GM21529 (cell line): ENCODE data around the gene SLC30A4.
"Not testable (repeated sequence)": the region's sequence is repeated elsewhere in the genome, so short reads cannot be mapped to it uniquely, and the experiment has no call there.

Experiments
- ATAC-seq: cut with Tn5 transposase; IDR thresholded peaks from one replicate; pipeline ENCODE4 v1.9.1; 2021; ENCODE audit not compliant: unreplicated experiment

The SLC30A4 gene, protein sequence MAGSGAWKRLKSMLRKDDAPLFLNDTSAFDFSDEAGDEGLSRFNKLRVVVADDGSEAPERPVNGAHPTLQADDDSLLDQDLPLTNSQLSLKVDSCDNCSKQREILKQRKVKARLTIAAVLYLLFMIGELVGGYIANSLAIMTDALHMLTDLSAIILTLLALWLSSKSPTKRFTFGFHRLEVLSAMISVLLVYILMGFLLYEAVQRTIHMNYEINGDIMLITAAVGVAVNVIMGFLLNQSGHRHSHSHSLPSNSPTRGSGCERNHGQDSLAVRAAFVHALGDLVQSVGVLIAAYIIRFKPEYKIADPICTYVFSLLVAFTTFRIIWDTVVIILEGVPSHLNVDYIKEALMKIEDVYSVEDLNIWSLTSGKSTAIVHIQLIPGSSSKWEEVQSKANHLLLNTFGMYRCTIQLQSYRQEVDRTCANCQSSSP

DNA sequence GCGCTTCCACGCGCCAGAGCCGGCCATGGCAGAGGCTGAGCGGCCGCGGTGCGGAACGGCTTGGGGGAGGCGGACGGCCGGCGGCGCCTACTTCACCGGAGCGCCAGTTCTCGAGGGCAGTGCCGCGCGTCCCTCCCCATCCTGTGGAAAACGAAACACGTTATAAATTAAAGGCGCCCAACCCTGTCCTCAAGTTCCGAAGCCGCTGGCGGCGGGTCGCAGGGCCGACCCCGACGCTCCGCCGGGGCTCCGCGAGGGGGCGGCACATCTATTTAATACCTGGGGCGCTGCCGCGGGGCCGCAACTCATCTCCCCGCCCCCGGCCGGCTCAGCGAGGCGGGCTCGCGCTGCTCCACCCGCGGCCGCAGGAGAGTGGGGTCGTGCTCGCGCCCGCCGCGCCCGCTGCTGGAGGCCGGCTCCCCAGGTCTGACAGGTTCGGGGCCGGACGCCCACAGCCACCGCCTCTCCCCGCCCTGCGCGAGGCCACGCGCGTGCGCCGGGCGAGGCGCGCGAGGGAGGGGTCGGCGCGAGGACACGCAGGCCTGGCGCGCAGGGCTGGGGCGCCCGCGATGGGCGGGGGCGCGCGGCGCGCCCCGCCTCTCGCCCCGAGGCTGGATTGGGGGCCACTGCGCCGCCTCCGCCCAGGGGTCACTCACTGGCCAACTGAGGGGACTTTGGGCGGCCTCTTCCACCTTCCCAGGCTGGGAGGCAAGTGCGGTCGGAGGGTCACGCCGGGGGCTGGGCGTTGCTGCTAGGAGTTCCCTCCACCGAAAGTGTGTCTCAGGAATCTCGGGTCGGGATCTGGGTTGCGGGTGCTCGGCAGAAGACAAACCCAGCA lies at the start of gene SLC30A4:
Gene SLC30A4 (minus strand): TSS at position 428 of the 838 bp plus-strand sequence. CDS start 401 bp downstream, at position 27.
- ATAC-seq = peak; percentile 71

DNA sequence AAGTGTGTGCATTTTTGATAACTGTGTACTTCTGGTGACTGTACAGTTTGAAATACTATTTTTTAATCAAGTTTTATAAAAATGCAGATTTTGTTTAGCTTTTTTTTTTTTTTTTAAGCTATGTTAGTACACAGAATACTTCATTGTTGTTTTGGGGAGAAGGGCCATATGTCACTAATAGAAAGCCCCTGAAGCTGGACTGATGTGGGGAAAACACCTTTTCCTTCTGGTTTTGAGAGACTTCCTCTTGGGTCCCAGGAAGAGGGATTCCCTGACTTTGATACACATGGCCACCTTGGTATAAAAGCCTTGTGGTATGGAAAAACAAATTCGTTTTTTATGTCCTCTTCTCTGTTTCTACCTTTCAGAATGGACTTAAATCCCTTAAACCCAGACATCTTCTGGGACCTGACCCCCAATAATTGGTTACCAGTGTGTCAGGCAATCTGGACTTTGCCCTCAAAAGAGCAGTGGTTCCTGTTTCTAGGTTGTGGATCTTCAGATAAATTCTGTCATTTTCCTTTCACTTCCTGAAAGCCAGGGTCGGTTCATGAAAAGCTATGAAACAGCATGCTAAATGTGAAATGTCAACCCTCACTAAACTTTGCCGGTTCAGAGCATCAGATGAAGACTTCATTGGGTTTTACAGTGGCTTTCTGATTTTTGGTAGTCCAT lies 33.5 kb upstream of the SLC30A4 start:
- ATAC-seq = no peak

DNA sequence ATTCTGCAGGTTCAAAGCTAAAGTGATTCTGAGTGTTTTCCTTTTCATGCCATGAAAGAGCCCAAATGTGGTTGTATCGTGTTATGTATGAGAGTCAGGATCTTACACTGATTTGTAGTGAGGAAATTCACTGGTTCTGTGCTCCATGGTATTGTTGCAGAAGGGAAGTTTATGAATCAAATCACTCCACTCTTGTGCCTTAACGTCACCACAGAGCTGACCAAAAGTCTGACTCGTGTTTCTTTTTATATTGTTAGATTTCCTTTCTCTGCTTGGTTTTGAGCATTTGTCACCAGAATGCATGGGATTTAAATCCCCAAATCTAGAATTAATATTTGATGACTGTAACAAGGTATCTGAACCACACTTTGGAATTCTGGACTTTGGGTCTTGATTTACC lies 29.1 kb upstream of the SLC30A4 start:
- no peak for ATAC-seq

DNA sequence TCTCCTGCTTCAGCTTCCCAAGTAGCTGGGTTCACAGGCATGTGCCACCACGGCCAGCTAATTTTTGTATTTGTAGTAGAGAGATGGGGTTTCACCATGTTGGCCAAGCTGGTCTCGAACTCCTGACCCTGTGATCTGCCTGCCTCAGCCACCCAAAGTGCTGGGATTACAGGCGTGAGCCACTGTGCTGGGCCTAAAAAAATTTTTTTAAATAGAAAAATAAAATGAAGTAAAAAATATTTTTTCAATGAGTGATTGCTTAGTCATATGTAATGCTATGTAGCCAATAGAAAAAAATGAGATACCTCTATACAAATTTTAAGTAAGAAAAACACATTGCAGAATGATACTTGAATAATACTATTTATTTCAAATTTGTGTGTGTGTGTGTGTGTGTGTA lies 27.9 kb upstream of the SLC30A4 start:
- no peak for ATAC-seq

DNA sequence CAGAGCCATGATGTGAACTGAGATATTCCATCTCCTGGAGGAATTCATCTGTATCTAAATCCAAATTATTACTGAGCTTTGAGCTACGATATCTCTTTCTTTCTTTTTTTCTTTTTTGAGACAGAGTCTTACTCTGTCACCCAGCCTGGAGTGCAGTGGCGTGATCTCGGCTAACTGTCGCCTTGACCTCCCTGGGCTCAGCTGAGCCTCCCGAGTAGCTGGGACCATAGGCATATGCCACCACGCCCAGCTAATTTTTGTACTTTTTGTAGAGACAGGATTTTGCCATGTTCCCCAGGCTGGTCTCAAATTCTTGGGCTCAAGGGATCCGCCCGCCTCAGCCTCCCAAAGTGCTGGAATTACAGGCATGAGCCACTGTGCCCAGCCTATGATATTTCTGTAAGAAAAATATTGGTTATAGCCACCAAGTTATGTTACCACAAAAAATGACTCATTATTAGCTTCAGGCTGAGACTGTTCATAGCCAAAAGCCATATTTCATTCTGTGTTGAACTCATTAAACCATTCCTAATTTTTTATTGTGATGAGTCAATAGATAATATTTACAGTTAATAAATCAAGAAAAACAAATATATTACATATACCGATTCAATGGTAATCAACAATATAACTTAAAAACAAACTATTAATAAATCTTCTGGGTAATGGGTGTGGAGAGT lies 27.1 kb upstream of the SLC30A4 start:
- ATAC-seq = no peak

DNA sequence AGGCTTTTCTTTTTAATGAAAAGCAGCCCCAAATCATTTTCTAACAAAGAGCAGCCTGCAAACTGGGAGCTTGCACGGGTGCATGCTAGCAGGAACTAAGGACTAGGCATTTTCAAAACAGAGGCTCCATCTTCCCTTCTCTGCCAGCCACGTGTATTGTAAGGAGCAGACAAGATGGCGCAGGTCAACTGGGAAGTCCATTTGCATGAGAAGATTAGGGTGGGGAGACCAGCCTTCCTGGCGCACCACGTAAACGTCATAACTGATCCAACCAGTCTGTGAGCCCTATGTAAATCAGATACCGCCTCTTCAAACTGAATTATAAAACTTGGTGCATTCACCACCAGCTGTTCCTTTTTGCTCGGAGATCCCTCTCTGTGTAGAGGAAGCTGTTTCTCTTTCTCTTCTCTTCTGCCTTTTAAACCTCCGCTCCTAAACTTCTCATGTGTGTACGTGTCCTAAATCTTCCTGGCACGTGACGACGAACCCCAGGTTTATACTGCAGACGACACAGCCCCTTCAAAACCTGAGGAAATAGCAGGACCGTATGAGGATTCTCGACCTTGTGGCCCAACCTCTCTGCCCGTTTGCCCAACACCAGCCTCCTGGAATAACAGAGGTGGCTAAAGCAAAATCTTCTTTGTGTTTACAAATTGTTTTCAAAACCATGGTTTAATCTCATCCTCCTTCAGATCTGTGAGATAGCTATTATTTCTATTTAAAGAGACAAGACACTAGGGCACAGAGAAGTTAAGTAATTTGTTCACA lies 26.4 kb upstream of the SLC30A4 start:
- no peak for ATAC-seq

DNA sequence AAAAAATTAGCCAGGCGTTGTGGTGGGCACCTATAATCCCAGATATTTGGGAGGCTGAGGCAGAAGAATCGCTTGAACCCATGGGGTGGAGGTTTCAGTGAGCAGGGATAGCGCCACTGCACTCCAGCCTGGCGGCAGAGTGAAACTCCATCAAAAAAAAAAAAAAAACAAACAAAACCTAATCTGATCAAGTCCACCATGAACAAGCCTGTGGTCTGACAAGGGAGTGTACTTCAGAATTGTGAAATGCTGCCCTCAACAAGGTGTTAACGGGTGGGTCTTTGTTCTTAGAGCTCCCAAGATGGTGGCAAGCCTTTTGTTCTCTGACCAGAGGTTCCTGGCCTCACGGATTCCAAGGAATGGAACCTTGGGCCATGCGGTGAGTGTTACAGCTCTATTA lies 24.2 kb upstream of the SLC30A4 start:
- no peak for ATAC-seq

DNA sequence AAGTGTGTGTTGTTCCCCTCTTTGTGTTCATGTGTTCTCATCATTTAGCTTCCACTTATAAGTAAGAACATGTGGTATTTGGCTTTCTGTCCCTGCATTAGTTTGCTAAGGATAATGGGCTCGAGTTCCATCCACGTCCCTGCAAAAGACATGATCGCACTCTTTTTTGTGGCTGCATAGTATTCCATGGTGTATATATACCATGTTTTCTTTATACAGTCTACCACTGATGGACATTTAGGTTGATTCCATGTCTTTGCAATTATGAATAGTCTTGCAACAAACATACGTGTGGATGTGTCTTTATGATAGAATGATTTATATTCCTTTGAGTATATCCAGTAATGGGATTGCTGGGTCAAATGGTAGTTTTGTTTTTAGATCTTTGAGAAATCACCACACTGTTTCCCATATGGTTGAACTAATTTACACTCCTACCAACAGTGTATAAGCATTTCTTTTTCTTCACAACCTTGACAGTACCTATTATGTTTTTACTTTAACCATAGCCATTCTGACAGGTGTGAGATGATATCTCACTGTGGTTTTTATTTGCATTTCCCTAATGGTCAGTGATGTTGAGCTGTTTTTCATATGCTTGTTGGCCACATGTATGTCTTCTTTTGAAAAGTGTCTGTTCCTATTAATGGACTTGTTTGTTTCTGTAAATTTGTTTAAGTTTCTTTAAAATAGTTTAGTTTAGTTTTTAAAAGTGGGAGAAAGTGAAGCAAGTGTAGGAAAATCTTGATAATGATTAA lies 21.9 kb upstream of the SLC30A4 start:
- no peak for ATAC-seq

DNA sequence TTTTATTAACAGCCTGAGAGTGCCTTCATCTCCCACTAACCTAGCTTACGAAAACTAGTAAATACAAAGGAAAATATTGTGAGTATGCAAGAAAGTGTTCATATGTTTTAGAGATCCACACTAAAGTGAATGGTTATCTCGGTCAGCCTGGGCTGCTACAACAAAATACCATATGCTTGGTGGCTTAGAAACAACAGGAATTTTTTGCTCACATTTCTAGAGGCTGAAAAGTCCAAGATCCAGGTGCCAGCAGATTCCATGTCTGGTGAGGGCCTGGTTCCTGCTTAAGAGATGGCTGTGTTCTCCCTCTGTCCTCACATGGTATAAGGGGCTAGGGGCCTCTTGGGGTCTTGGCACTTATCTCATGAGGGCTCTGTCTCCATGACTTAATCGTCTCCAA lies 20.5 kb upstream of the SLC30A4 start:
- no peak for ATAC-seq

DNA sequence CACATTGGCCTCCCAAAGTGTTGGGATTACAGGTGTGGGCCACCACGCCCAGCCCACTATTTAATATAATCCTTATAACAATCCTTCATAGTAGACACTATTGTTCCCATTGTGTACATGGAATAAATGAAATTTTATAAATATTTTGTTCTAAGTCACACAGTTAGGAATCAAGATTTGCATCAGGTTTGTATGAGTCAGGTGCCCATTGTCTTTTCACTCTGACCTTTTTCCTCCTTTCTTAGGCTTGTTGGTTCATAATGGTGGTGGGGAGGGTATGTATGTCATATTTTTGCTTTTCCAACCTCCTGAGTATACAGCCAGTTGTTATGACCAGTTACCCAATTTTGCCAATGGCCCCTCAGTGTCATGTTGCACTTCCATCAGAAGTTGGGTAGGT lies 18.0 kb upstream of the SLC30A4 start:
- no peak for ATAC-seq

DNA sequence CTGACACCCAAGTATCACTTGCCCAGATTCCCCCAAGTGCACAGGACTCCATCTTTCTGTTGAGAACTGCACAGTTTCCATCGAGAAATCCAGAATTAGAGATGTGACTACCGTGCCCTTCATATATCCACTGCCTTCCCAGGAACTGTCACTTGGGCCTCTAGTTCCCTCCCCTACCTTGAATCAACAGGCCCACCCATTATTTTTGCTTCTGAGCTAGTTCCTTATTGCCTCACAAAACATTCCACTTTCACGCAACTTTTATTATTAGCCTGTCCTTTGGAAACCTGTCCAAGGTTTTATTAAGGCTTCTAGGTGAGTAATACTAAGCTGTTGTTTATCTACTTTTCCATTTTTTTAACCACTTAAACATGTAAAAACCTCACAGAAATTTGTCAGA lies 17.1 kb upstream of the SLC30A4 start:
- ATAC-seq = no peak

DNA sequence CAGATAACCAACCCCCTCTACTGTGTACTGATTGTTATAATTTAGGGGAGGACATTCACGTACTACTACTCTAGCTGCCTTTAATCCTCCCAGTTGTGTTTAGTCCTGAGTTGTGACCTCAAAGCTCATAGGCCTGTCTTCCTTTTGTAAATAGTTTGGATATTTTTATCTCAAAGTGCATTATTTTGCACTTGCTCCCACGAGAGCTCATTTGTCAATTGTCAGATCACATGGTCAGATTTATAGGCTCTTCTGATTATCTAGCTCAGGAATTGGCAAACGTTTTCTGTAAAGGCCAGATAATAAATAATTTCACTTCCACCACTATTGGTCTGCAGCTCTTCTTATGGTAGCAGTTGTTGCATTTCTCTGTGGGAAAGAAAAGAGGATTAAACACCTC lies 14.4 kb upstream of the SLC30A4 start:
- ATAC-seq = no peak

DNA sequence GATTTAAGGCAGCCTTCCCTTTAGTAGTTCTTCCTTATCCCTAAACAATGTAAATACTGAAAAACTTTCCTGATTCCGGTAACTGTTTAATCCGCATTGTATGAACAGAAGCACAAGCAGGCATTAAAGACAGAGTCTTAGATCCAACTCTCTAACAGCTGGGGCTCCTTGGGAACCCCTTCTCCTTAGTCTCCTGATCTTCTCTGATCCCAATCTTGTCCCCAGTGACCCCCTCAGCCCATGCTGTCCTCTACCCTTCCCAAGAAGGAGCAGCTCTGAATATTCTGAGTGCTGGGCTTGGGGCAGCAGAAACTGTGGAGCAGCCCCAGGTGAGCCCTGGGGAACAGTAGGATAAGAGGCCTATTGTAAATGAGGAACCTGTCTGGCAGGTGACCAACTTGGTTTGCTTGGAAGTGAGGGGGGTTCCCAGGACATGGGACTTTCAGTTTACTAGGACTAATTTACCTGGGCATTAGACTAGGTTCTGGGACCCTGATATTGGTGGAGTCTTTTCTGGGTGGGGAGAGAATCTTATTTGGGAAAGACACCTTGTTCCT lies 13.0 kb upstream of the SLC30A4 start:
- ATAC-seq = no peak

DNA sequence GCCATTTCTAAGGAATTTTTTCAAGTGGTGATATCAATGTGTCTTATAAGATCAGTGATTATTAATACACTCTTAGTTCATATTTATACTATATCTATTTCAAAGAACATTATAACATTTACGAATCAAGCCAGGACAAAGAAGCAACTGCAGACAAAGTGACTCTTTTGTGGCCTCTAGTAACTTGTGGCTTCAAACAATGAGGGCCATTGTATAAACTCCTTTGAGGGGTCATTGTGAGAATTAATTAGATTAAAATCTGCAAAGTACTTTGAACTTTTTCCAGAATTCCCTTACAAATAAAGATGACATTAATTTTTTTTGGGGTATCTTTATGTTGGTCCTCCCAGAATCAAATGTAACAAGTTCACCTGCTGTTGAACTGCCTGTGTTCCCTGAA lies 12.3 kb upstream of the SLC30A4 start:
- ATAC-seq = no peak

DNA sequence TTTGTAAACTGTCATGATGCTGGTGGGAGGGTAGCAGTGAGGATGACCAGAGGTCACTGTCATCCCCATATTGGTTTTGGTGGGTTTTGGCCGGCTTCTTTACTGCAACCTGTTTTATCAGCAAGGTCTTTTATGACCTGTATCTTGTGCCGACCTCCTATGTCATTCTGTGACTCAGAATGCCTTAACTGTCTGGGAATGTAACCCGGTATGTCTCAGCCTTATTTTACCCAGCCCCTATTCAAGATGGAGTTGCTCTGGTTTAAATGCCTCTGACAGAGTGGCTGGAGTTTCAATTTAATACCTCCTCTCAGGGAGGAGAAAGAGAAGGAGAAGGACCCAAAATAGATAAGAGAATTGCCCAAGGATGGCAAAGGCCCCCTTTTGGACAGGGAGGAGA lies 10.3 kb upstream of the SLC30A4 start:
- ATAC-seq = not testable (repeated sequence)

DNA sequence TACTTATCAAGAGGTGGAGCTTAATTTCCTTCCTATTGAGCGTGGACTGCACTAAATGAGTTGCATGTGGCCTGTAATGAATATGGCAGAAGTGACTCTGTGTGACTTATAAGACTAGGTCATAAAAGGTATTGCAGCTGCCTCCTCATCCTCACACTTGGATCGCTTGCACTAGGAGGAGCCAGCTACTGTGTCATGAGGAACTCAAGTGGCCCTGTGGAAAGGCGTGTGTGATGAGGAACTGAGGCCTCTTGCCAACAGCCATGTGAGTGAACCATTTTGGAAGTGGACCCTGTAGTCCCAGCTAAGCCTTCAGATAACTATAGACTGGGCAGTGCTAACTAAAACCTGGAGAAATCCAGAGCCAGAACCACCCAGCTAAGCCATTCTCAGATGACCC lies 7.1 kb upstream of the SLC30A4 start:
- ATAC-seq = no peak

DNA sequence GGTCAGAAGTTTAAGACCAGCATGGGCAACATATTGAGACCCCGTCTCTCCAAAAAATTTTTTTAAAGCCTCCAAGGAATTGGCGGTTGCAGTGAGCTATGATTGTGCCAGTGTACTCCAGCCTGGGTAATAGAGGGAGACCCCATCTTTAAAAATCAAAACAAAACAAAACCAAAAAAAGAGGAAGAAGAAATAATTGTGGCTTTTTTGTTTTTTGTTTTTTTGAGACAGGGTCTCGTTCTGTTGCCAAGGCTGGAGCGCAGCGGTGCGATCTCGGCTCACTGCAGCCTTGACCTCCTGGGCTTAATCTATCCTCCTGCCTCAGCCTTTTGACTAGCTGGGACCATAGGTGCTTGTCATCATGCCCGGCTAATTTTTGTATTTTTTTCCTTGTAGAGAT lies 4.5 kb upstream of the SLC30A4 start:
- ATAC-seq = no peak

DNA sequence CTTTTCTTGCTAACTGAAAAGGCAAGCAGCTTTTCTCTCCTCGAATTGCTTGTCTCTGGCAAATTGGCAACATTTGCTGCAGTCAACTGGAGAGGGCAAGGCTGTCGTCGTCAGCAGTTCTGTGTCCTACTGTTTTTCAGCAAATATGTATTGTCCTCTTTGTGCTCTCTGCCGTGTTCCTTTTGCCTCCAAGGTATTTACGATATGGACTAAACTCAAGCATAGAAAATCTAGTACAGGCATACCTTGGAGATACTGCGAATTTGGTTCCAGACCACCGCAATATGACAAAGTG lies 558 bp upstream of the SLC30A4 start:
- ATAC-seq = no peak

DNA sequence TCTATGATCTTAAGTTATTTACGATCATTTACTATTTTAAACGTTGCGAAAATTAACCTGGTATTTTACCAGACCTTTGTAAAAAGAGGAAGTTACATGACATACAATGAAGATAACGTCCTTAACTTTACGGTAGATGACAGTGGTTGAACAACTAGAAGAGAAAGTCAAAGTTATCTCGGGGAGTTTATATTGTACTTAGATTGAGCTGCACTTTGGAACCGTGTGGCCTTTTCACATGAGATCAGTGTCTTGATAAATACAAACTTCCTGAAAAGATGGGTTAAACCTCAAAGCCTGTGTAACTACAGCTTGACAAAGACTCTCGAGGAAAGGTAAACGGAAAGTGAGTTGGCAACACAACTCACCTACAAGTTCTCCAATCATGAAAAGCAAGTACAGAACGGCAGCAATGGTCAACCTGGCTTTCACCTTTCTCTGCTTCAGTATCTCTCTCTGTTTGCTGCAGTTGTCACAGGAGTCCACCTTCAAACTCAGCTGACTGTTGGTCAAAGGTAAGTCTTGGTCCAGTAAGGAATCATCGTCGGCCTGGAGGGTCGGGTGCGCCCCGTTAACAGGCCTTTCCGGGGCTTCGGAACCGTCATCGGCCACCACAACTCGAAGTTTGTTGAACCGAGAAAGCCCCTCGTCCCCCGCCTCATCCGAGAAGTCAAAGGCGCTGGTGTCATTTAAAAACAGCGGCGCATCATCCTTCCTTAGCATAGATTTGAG lies 793 bp downstream of the SLC30A4 start:
- peak; percentile 15 for ATAC-seq
